K562 (cell line): ENCODE data around the gene PRELID3B. TPM values are rescaled to one million over a fixed set of nuclear protein-coding genes. Genes with fewer than 3 reads are reported as not detected.

Experiments
- ATF2 ChIP-seq: sonication (generic); formaldehyde crosslinking; IDR thresholded peaks from 2 replicates; pipeline ENCODE4 v1.8.1; 2022; ENCODE audit warnings: missing genetic modification reagents
- ATF4 ChIP-seq: fragments of 450-650 bp; formaldehyde crosslinking; IDR thresholded peaks from 2 replicates; pipeline ENCODE4 v1.4.0; 2022; ENCODE audit warnings: mild to moderate bottlenecking, moderate library complexity
- CBX5 ChIP-seq: IDR thresholded peaks from 2 replicates; pipeline ENCODE4 v1.6.1; 2014; ENCODE audit warnings: low read depth, borderline replicate concordance
- CCAR2 ChIP-seq: fragments of 200-400 bp; formaldehyde crosslinking; IDR thresholded peaks from 2 replicates; pipeline ENCODE4 v1.6.1; 2017; ENCODE audit warnings: mild to moderate bottlenecking, low read depth, low read length
- DIDO1 ChIP-seq: fragments of 450-650 bp; IDR thresholded peaks from 2 replicates; pipeline ENCODE4 v1.6.1; 2016; ENCODE audit warnings: low read depth, missing biosample characterization, missing genetic modification characterization
- EHMT2 ChIP-seq: fragments of 450-650 bp; IDR thresholded peaks from 2 replicates; pipeline ENCODE4 v1.6.1; 2018; ENCODE audit warnings: antibody characterized with exemption
- ERF ChIP-seq: fragments of 450-650 bp; formaldehyde crosslinking; IDR thresholded peaks from 2 replicates; pipeline ENCODE4 v1.4.0; 2020; ENCODE audit warnings: mild to moderate bottlenecking, mixed read lengths
- ETV6 ChIP-seq, 3 experiments: fragments of 150-350 bp in 1 of 3; sonication (generic) in 1 of 3; formaldehyde crosslinking in 1 of 3; IDR thresholded peaks; 2 replicates each; pipeline versions ENCODE4 v1.6.1 to v1.8.0; 2014 to 2022; ENCODE audit warnings: borderline replicate concordance in 2 of 3, low read depth in 2 of 3, antibody characterized with exemption in 1 of 3, low read length in 1 of 3, mild to moderate bottlenecking in 1 of 3, missing genetic modification reagents in 1 of 3
- GTF2A2 ChIP-seq: IDR thresholded peaks from 2 replicates; pipeline ENCODE4 v1.6.1; 2016; ENCODE audit warnings: mild to moderate bottlenecking, missing genetic modification characterization, missing compliant biosample characterization
- HIVEP1 ChIP-seq: fragments of 250-450 bp; sonication (Bioruptor Pico); IDR thresholded peaks from 2 replicates; pipeline ENCODE4 v1.4.0; 2020; ENCODE audit warnings: mild to moderate bottlenecking
- MAFG ChIP-seq: fragments of 450-650 bp; conservative IDR thresholded peaks from 2 replicates; pipeline ENCODE4 v1.6.1; 2016; ENCODE audit warnings: missing genetic modification characterization, missing compliant biosample characterization
- NCOA1 ChIP-seq: fragments of 450-650 bp; IDR thresholded peaks from 2 replicates; pipeline ENCODE4 v1.6.1; 2016; ENCODE audit warnings: low read depth
- SAFB ChIP-seq: fragments of 200-400 bp; formaldehyde crosslinking; IDR thresholded peaks from 2 replicates; pipeline ENCODE4 v1.6.1; 2017; ENCODE audit warnings: low read depth, low read length, borderline replicate concordance
- SMAD1 ChIP-seq: fragments of 150-350 bp; IDR thresholded peaks from 2 replicates; pipeline ENCODE4 v1.6.1; 2014; ENCODE audit warnings: low read length, low read depth; ENCODE audit not compliant: partially characterized antibody
- SMAD2 ChIP-seq: fragments of 150-350 bp; IDR thresholded peaks from 2 replicates; pipeline ENCODE4 v1.6.1; 2014; ENCODE audit warnings: low read depth, mild to moderate bottlenecking, low read length
- SREBF2 ChIP-seq: sonication (generic); formaldehyde crosslinking; IDR thresholded peaks from 2 replicates; pipeline ENCODE4 v1.4.0; 2020; ENCODE audit warnings: mild to moderate bottlenecking, missing genetic modification reagents
- TBP ChIP-seq: optimal IDR thresholded peaks from 2 replicates; pipeline ENCODE3; 2011; ENCODE audit warnings: low read depth, low read length, improper control_type of control experiment
- ZBTB17 ChIP-seq: fragments of 450-650 bp; formaldehyde crosslinking; IDR thresholded peaks from 2 replicates; pipeline ENCODE4 v1.4.0; 2020; ENCODE audit warnings: mild to moderate bottlenecking
- ZBTB49 ChIP-seq: sonication (generic); formaldehyde crosslinking; IDR thresholded peaks from 2 replicates; pipeline ENCODE4 v1.8.0; 2022; ENCODE audit warnings: missing genetic modification reagents, mild to moderate bottlenecking, borderline replicate concordance
- ZNF184 ChIP-seq: sonication (generic); formaldehyde crosslinking; IDR thresholded peaks from 2 replicates; pipeline ENCODE4 v1.5.0; 2020; ENCODE audit warnings: missing genetic modification reagents
- ZNF253 ChIP-seq: fragments of 250-450 bp; sonication (Bioruptor Pico); conservative IDR thresholded peaks from 2 replicates; pipeline ENCODE4 v1.6.1; 2021; ENCODE audit warnings: mild to moderate bottlenecking
- ZNF518B ChIP-seq: fragments of 250-450 bp; sonication (Bioruptor Pico); IDR thresholded peaks from 2 replicates; pipeline ENCODE4 v1.5.0; 2021; ENCODE audit warnings: mild to moderate bottlenecking, moderate library complexity
- ZSCAN32 ChIP-seq: fragments of 450-650 bp; formaldehyde crosslinking; IDR thresholded peaks from 2 replicates; pipeline ENCODE4 v1.4.0; 2020; ENCODE audit warnings: mild to moderate bottlenecking, moderate library complexity
- polyA plus RNA-seq, 8 experiments: library from polyadenylated mRNA; depleted of rRNA in 4 of 8; stranded (reverse) in 5 of 8; unstranded in 3 of 8; fragments of >200 nt; fragmentation: Nextera tagmentation in 2 of 8; fragmentation: Illumina TruSeq in 1 of 8; extraction: Ambion mirVana in 2 of 8; extraction: Trizol in 1 of 8; gene quantifications; 2 replicates each; pipeline versions ENCODE4 v1.2.1 to v1.2.3, GENCODE V29; 2011 to 2014; ENCODE audit warnings: inconsistent platforms in 1 of 8, missing spikeins in 1 of 8
- total RNA-seq, 7 experiments: library from RNA; depleted of rRNA in 6 of 7; stranded (reverse); fragments of >200 nt in 6 of 7; fragmentation: Illumina TruSeq in 2 of 7; extraction: Trizol in 2 of 7; gene quantifications; 2 replicates each; pipeline versions ENCODE4 v1.2.1 to v1.2.3, GENCODE V29; 2011 to 2021; ENCODE audit warnings: low replicate concordance in 1 of 7

Gene PRELID3B
- total and polyA plus RNA-seq, 9 of the 15 experiments (the other 6 are each of a cell fraction or from before 2014, with no cell fraction given): 77.0 to 186 (median 101) TPM

- TF ChIP-seq ZNF518B (CRISPR knock-in tag): no peak
- TF ChIP-seq CCAR2: no peak
- TF ChIP-seq SMAD1: no peak
- TF ChIP-seq SREBF2: no peak
- TF ChIP-seq GTF2A2 (tag): no peak
- no peak for TF ChIP-seq DIDO1 (tag)
- TF ChIP-seq HIVEP1: no peak
- TF ChIP-seq SMAD2: no peak
- 0 out of 2 replicates have a peak, but pooled peaks have one; percentile 11 for TF ChIP-seq ATF4 (CRISPR knock-in tag)
- TF ChIP-seq SAFB: no peak
- TF ChIP-seq ZBTB17 (CRISPR knock-in tag): peak; percentile 16; the same call in 1 of the 2 replicates
- TF ChIP-seq MAFG (tag): peak; percentile 62
- TF ChIP-seq ZSCAN32 (CRISPR knock-in tag): no peak
- TF ChIP-seq ZNF184 (CRISPR knock-in tag): no peak
- TF ChIP-seq EHMT2: no peak
- peak; percentile 51 for TF ChIP-seq TBP
- no peak for TF ChIP-seq CBX5
- TF ChIP-seq NCOA1: no peak
- no peak for TF ChIP-seq ATF2 (CRISPR knock-in tag)
- TF ChIP-seq ERF (CRISPR knock-in tag): no peak
- no peak for TF ChIP-seq ZNF253 (CRISPR knock-in tag)
- TF ChIP-seq ZBTB49 (CRISPR knock-in tag): no peak
- TF ChIP-seq ETV6 (IDR thresholded peaks at IDR 0.05; ENCODE audit: borderline replicate concordance in 1 of 2, low read depth in 2 of 2, low read length in 1 of 2): no peak
- TF ChIP-seq ETV6 (CRISPR knock-in tag; IDR thresholded peaks at IDR 0.05; ENCODE audit: borderline replicate concordance): no peak
Measured at GRCh38 chr20:59019217-59019616, 23.4 kb downstream of the PRELID3B start, which contains the start of gene TUBB1 (continued).
